Neural progenitor cell (in vitro differentiated cells): ENCODE data around the gene PLA2G15.
A peak's percentile ranks its signal among the peaks of the same experiment; 100 is the strongest.

Experiments used
- CTCF ChIP-seq: fragments of 200-600 bp; sonication (generic); IDR thresholded peaks from 2 replicates; pipeline ENCODE4 v1.5.1; 2017; ENCODE audit warnings: antibody characterized with exemption, mild to moderate bottlenecking
- EZH2 ChIP-seq: fragments of 200-600 bp; sonication (generic); IDR thresholded peaks from 2 replicates; pipeline ENCODE4 v1.6.1; 2017; ENCODE audit warnings: antibody characterized with exemption, mild to moderate bottlenecking, moderate library complexity

- TF ChIP-seq EZH2 (peak; percentile 93), CTCF (peak; percentile 37)
Observed at GRCh38 chr16:68235108-68235886, 9.9 kb upstream of the PLA2G15 start.
